ENCODE measurements around the gene PCDHGC4. TPM values are rescaled to one million over a fixed set of nuclear protein-coding genes. Genes with fewer than 3 reads are reported as not detected.

The PCDHGC4 gene
- total and polyA plus RNA-seq, 2 of the 13 experiments (the other 11 are each of a cell fraction or from before 2014, with no cell fraction given): 0.07 TPM; not detected in 1

GRCh38 chr5:141524604-141525597, 40.1 kb downstream of the PCDHGC4 start (continued):
- peak; percentile 45 for TF ChIP-seq GABPB1 (CRISPR knock-in tag; IDR thresholded peaks at IDR 0.05)
- no peak for TF ChIP-seq HHEX (CRISPR knock-in tag; IDR thresholded peaks at IDR 0.05)
- TF ChIP-seq ZNF792 (CRISPR knock-in tag; IDR thresholded peaks at IDR 0.05): 0 out of 2 replicates have a peak, but pooled peaks have one; percentile 37
- TF ChIP-seq ATM (IDR thresholded peaks at IDR 0.05; ENCODE audit: borderline replicate concordance): no peak
- TF ChIP-seq ZBTB33 (CRISPR knock-in tag; IDR thresholded peaks at IDR 0.05): peak; percentile 76
- no peak for TF ChIP-seq JUN (CRISPR knock-in tag; IDR thresholded peaks at IDR 0.05)
- TF ChIP-seq PRDM4 (CRISPR knock-in tag; IDR thresholded peaks at IDR 0.05; ENCODE audit: borderline replicate concordance): no peak
- TF ChIP-seq RFXAP (CRISPR knock-in tag; IDR thresholded peaks at IDR 0.05; ENCODE audit: borderline replicate concordance): peak; percentile 68; the same call in 1 of the 2 replicates
- 0 out of 2 replicates have a peak, but pooled peaks have one; percentile 55 for TF ChIP-seq HOXA3 (CRISPR knock-in tag; IDR thresholded peaks at IDR 0.05)
- TF ChIP-seq ZFP36L2 (CRISPR knock-in tag; IDR thresholded peaks at IDR 0.05): no peak
- no peak for TF ChIP-seq RBFOX2 (IDR thresholded peaks at IDR 0.05; ENCODE audit: low read depth, low read length)
- 0 out of 2 replicates have a peak, but pooled peaks have one; percentile 33 for TF ChIP-seq ZNF124 (CRISPR knock-in tag; IDR thresholded peaks at IDR 0.05)
- TF ChIP-seq PBX2 (CRISPR knock-in tag; IDR thresholded peaks at IDR 0.05): no peak
- no peak for TF ChIP-seq POLR2A (IDR thresholded peaks at IDR 0.05; ENCODE audit: insufficient read depth in 1 of 2, low read depth in 2 of 2, low read length in 2 of 2)
- TF ChIP-seq SKI (IDR thresholded peaks at IDR 0.05; ENCODE audit: partially characterized antibody): no peak
- TF ChIP-seq TRIM22 (IDR thresholded peaks at IDR 0.05): no peak
- TF ChIP-seq MXD1 (CRISPR knock-in tag; IDR thresholded peaks at IDR 0.05): no peak
- TF ChIP-seq ZSCAN31 (CRISPR knock-in tag; IDR thresholded peaks at IDR 0.05; ENCODE audit: low read depth): no peak
- TF ChIP-seq ZNF337 (CRISPR knock-in tag; IDR thresholded peaks at IDR 0.05; ENCODE audit: borderline replicate concordance, low read depth): no peak
- TF ChIP-seq MBNL3 (CRISPR knock-in tag; conservative IDR thresholded peaks at IDR 0.05): no peak
- TF ChIP-seq NAIF1 (CRISPR knock-in tag; IDR thresholded peaks at IDR 0.05; ENCODE audit: borderline replicate concordance): no peak
- TF ChIP-seq ZNF850 (CRISPR knock-in tag; conservative IDR thresholded peaks at IDR 0.05): no peak

All from HepG2 (cell line).